Smooth muscle cell (in vitro differentiated cells): ENCODE measurements around the gene CADPS2. TPM values are rescaled to one million over a fixed set of nuclear protein-coding genes. Genes with fewer than 3 reads are reported as not detected.
"Not testable (repeated sequence)": the region's sequence is repeated elsewhere in the genome, so short reads cannot be mapped to it uniquely, and the experiment has no call there.

Source experiments
- DNase-seq: peaks from one replicate; lab custom pipeline; 2025; ENCODE audit not compliant: unreplicated experiment; lab: John Stamatoyannopoulos, UW
- H2AFZ ChIP-seq: fragments of 200-600 bp; sonication (generic); 2 replicates; pipeline ENCODE4 v1.6.0; 2016; ENCODE audit warnings: antibody characterized with exemption, low read depth, mild to moderate bottlenecking
- H3F3A ChIP-seq: fragments of 200-600 bp; sonication (generic); 2 replicates; pipeline ENCODE4 v1.6.0; 2017; ENCODE audit warnings: antibody characterized with exemption, low read depth
- H3K27ac ChIP-seq: fragments of 200-600 bp; sonication (generic); 2 replicates; pipeline ENCODE4 v1.5.1; 2016; ENCODE audit warnings: low read depth, mild to moderate bottlenecking
- H3K27me3 ChIP-seq: fragments of 200-600 bp; sonication (generic); 2 replicates; pipeline ENCODE4 v1.6.1; 2016; ENCODE audit warnings: low read depth, mild to moderate bottlenecking
- H3K36me3 ChIP-seq: fragments of 200-600 bp; sonication (generic); 2 replicates; pipeline ENCODE4 v1.5.1; 2016; ENCODE audit warnings: low read depth
- H3K4me1 ChIP-seq: fragments of 200-600 bp; sonication (generic); 2 replicates; pipeline ENCODE4 v1.5.1; 2016; ENCODE audit warnings: low read depth
- H3K4me2 ChIP-seq: fragments of 200-600 bp; sonication (generic); 2 replicates; pipeline ENCODE4 v1.6.0; 2016; ENCODE audit warnings: mild to moderate bottlenecking
- H3K4me3 ChIP-seq: fragments of 200-600 bp; sonication (generic); 2 replicates; pipeline ENCODE4 v1.5.1; 2016; ENCODE audit warnings: mild to moderate bottlenecking
- H3K79me2 ChIP-seq: fragments of 200-600 bp; sonication (generic); 2 replicates; pipeline ENCODE4 v1.6.0; 2016; ENCODE audit warnings: low read depth, mild to moderate bottlenecking
- H3K9ac ChIP-seq: fragments of 200-600 bp; sonication (generic); 2 replicates; pipeline ENCODE4 v1.6.0; 2016; ENCODE audit warnings: low read depth
- H3K9me3 ChIP-seq: fragments of 200-600 bp; sonication (generic); replicated peaks from 2 replicates; pipeline ENCODE4 v1.5.1; 2016; ENCODE audit warnings: low read depth
- H4K20me1 ChIP-seq: fragments of 200-600 bp; sonication (generic); 2 replicates; pipeline ENCODE4 v1.6.0; 2016; ENCODE audit warnings: low read depth
- CTCF ChIP-seq: fragments of 200-600 bp; sonication (generic); IDR thresholded peaks from 2 replicates; pipeline ENCODE4 v1.5.1; 2017; ENCODE audit warnings: borderline replicate concordance, mild to moderate bottlenecking, antibody characterized with exemption; ENCODE audit not compliant: insufficient read depth, poor library complexity, severe bottlenecking
- WGBS: methylation state at CpG from one replicate; pipeline ENCODE4 v1.1.7; 2016; ENCODE audit warnings: low lambda C conversion rate; 5-methylcytosine and 5-hydroxymethylcytosine counted together
- polyA plus RNA-seq: library from polyadenylated mRNA; unstranded; fragments of >200 nt; fragmentation: Nextera tagmentation; extraction: Ambion mirVana; gene quantifications from 2 replicates; pipeline ENCODE4 v1.2.1, GENCODE V29; 2016
- small RNA-seq: library from RNA; depleted of rRNA; stranded (forward); fragments of <200 nt; gene quantifications from one replicate; pipeline ENCODE3, GENCODE V24; 2014
- total RNA-seq: library from RNA; depleted of rRNA; stranded (reverse); fragments of >200 nt; gene quantifications from 2 replicates; pipeline ENCODE4 v1.2.3, GENCODE V29; 2014

The CADPS2 gene
- total and polyA plus RNA-seq, 2 experiments from 2014 or later, result 8.5 to 15.6 TPM

- DNase-seq, result no peak
- Histone ChIP-seq H3K27me3 (no peaks in the 10 kb centered on the region), H3K27ac (no peak overlapping the region), H3K4me3 (no peak overlapping the region), H3K9ac (no peak overlapping the region), H3K79me2 (no peaks in the 10 kb centered on the region), H3K4me2 (no peak overlapping the region), H2AFZ (no peak overlapping the region), H3K9me3 (peaks cover 4% of the 10 kb centered on the region), H3F3A (no peaks in the 10 kb centered on the region), H3K4me1 (no peaks in the 10 kb centered on the region), H4K20me1 (no peaks in the 10 kb centered on the region), H3K36me3 (no peaks in the 10 kb centered on the region)
- TF ChIP-seq CTCF, result no peak
- 52% methylated on average over 1 of the region's 1 CpG for WGBS
Measured at GRCh38 chr7:122289426-122289825, 596.8 kb downstream of the CADPS2 start.

GRCh38 chr7:122284608-122285007 lies 601.7 kb downstream of the CADPS2 start:
- not testable (repeated sequence) for H3K4me1 ChIP-seq, H2AFZ ChIP-seq, H3K79me2 ChIP-seq, DNase-seq, H3K27me3 ChIP-seq, H3K27ac ChIP-seq, H3K9ac ChIP-seq, H3K9me3 ChIP-seq, H3K36me3 ChIP-seq, H3F3A ChIP-seq, H4K20me1 ChIP-seq
- peak overlapping the region; percentile 47 for H3K4me2 ChIP-seq
- WGBS, result 57% methylated on average over 15 of the region's 24 CpGs
- peak overlapping the region; percentile 34 for H3K4me3 ChIP-seq

- TF ChIP-seq CTCF, result no peak
- Histone ChIP-seq H3K27me3 (no peaks in the 10 kb centered on the region), H3K4me1 (no peaks in the 10 kb centered on the region), H3K79me2 (no peaks in the 10 kb centered on the region), H3K36me3 (no peaks in the 10 kb centered on the region), H3K4me2 (no peak overlapping the region), H3K4me3 (no peak overlapping the region), H2AFZ (no peak overlapping the region), H3K9me3 (no peaks in the 10 kb centered on the region), H3K27ac (no peak overlapping the region), H3F3A (no peaks in the 10 kb centered on the region), H4K20me1 (no peaks in the 10 kb centered on the region), H3K9ac (no peak overlapping the region)
- DNase-seq, result no peak
- 88% methylated on average over 2 of the region's 2 CpGs for WGBS
Measured at GRCh38 chr7:122273117-122273516, 613.1 kb downstream of the CADPS2 start.

GRCh38 chr7:122269241-122269640 lies 617.0 kb downstream of the CADPS2 start:
- no peak for DNase-seq
- H3K9ac ChIP-seq, result no peak overlapping the region
- no peak overlapping the region for H3K4me3 ChIP-seq
- no peaks in the 10 kb centered on the region for H3K9me3 ChIP-seq
- H3K27ac ChIP-seq, result no peak overlapping the region
- TF ChIP-seq CTCF, result no peak
- H3K36me3 ChIP-seq, result no peaks in the 10 kb centered on the region
- H3K79me2 ChIP-seq, result no peaks in the 10 kb centered on the region
- no peaks in the 10 kb centered on the region for H3K27me3 ChIP-seq
- no peak overlapping the region for H2AFZ ChIP-seq
- no peak overlapping the region for H3K4me2 ChIP-seq
- no peaks in the 10 kb centered on the region for H4K20me1 ChIP-seq
- WGBS, result 52% methylated on average over 1 of the region's 1 CpG
- H3K4me1 ChIP-seq, result no peaks in the 10 kb centered on the region
- H3F3A ChIP-seq, result no peaks in the 10 kb centered on the region

Small RNAs within 50 kb of the gene (small RNA-seq; reads per million reads assigned to genes)
- not detected for gene AC006463.1

Other genes with a start within 250 kb of the CADPS2 start
- 0.36 and 2.7 TPM in 2 replicates for gene RNF133, start 187.3 kb downstream of the CADPS2 start, total RNA-seq
- gene RNF133, start 187.3 kb downstream of the CADPS2 start, polyA plus RNA-seq, result not detected in 2 replicates
- gene RNF148, start 183.5 kb downstream of the CADPS2 start, total RNA-seq, result 0.36 TPM in 1 of 2 replicates, not detected in the other
- gene RNF148, start 183.5 kb downstream of the CADPS2 start, polyA plus RNA-seq, result not detected in 2 replicates
- gene TAS2R16, start 109.2 kb upstream of the CADPS2 start, total RNA-seq, result not detected in 2 replicates
- gene TAS2R16, start 109.2 kb upstream of the CADPS2 start, polyA plus RNA-seq, result not detected in 2 replicates